Tibial nerve (tissue), 4 donors: ENCODE results near the gene TMEM92. TPM values are rescaled to one million over a fixed set of nuclear protein-coding genes. Genes with fewer than 3 reads are reported as not detected.

ENCODE experiments used
- DNase-seq, 2 donors: peaks; one replicate each; pipeline ENCODE4 v3.0.0-alpha.2; 2019; ENCODE audit warnings: low spot score in 2 of 2
- H3K27ac ChIP-seq, 4 donors: fragments of 200-600 bp; sonication (generic) in 3 of 4; one replicate each; pipeline ENCODE4 v1.5.1; 2017 to 2019; ENCODE audit warnings: mild to moderate bottlenecking in 1 of 4
- H3K27me3 ChIP-seq, 2 donors: fragments of 200-600 bp; sonication (generic) in 1 of 2; one replicate each; pipeline versions ENCODE4 v1.5.1 to v1.6.0; 2017 to 2019
- H3K36me3 ChIP-seq, 3 donors: fragments of 200-600 bp; sonication (generic); one replicate each; pipeline ENCODE4 v1.5.1; 2018 to 2019
- H3K4me1 ChIP-seq, 4 donors: fragments of 200-600 bp; sonication (generic) in 3 of 4; one replicate each; pipeline ENCODE4 v1.5.1; 2017 to 2019
- H3K4me3 ChIP-seq, 4 donors: fragments of 200-600 bp; sonication (generic) in 3 of 4; one replicate each; pipeline ENCODE4 v1.5.1; 2017 to 2019; ENCODE audit warnings: mild to moderate bottlenecking in 1 of 4, moderate library complexity in 1 of 4
- H3K9me3 ChIP-seq, 4 donors: fragments of 200-600 bp; sonication (generic) in 3 of 4; one replicate each; pipeline ENCODE4 v1.5.1; 2017 to 2019
- EP300 ChIP-seq, 2 donors: sonication (generic); formaldehyde crosslinking; IDR thresholded peaks; one replicate each; pipeline ENCODE4 v1.6.1; 2017; ENCODE audit warnings: antibody characterized with exemption in 2 of 2, mild to moderate bottlenecking in 1 of 2
- POLR2A ChIP-seq, 2 donors: fragments of 450-650 bp; IDR thresholded peaks; one replicate each; pipeline ENCODE4 v1.6.1; 2017; ENCODE audit warnings: antibody characterized with exemption in 2 of 2, mild to moderate bottlenecking in 2 of 2, moderate library complexity in 2 of 2
- WGBS, 2 donors: methylation state at CpG; one replicate each; pipeline ENCODE4 v1.1.5; 2018; 5-methylcytosine and 5-hydroxymethylcytosine counted together
- total RNA-seq, 4 donors: library from RNA; depleted of rRNA; stranded (reverse); fragments of >200 nt; gene quantifications; one replicate each; pipeline ENCODE4 v1.1.0, GENCODE V29; 2016
- TF ChIP-seq, protein P1 (sequence below), 5 experiments: fragments of 200-600 bp in 3 of 5; fragments of 450-650 bp in 2 of 5; sonication (generic) in 3 of 5; IDR thresholded peaks; one replicate each; pipeline ENCODE4 v1.5.1; 2016 to 2019; ENCODE audit warnings: antibody characterized with exemption in 5 of 5, mild to moderate bottlenecking in 3 of 5, moderate library complexity in 2 of 5

TMEM92 gene
- total RNA-seq, 4 donors from 2014 or later = 0.44 to 0.59 TPM; not detected in 2

DNA sequence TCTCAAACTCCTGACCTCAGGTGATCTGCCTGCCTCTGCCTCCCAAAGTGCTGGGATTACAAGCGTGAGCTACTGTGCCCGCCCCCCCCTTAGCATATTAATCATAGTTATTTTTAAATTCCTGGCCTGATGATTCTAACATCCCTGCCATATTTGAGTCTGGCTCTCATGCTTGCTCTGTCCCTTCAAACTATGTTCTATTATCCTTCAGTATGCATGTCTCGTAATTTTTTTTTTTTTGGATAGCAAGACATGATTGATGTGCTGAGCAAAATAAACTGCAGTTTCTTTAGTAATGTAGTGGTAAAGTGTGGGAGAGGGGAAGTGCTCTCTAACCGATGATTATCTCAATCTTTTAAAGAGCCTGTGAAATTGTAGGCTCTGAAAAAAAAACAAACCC lies 34.3 kb upstream of the TMEM92 start:
- H3K27me3 ChIP-seq = no peaks in the 10 kb centered on the region
- WGBS, 2 donors = 42 to 53% methylated on average over 4 of the region's 4 CpGs
- no peaks in the 10 kb centered on the region for H3K4me1 ChIP-seq
- DNase-seq = no peak
- no peak overlapping the region for H3K27ac ChIP-seq
- H3K36me3 ChIP-seq = no peaks in the 10 kb centered on the region
- no peak for TF ChIP-seq EP300 (IDR thresholded peaks at IDR 0.05)
- no peak for TF ChIP-seq POLR2A (IDR thresholded peaks at IDR 0.05)
- TF ChIP-seq, protein P1, sequence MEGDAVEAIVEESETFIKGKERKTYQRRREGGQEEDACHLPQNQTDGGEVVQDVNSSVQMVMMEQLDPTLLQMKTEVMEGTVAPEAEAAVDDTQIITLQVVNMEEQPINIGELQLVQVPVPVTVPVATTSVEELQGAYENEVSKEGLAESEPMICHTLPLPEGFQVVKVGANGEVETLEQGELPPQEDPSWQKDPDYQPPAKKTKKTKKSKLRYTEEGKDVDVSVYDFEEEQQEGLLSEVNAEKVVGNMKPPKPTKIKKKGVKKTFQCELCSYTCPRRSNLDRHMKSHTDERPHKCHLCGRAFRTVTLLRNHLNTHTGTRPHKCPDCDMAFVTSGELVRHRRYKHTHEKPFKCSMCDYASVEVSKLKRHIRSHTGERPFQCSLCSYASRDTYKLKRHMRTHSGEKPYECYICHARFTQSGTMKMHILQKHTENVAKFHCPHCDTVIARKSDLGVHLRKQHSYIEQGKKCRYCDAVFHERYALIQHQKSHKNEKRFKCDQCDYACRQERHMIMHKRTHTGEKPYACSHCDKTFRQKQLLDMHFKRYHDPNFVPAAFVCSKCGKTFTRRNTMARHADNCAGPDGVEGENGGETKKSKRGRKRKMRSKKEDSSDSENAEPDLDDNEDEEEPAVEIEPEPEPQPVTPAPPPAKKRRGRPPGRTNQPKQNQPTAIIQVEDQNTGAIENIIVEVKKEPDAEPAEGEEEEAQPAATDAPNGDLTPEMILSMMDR (IDR thresholded peaks at IDR 0.05) = no peak
- H3K4me3 ChIP-seq = no peak overlapping the region
- peaks cover 0 to under 1% (median 0%) of the 10 kb centered on the region in 4 donors for H3K9me3 ChIP-seq

DNA sequence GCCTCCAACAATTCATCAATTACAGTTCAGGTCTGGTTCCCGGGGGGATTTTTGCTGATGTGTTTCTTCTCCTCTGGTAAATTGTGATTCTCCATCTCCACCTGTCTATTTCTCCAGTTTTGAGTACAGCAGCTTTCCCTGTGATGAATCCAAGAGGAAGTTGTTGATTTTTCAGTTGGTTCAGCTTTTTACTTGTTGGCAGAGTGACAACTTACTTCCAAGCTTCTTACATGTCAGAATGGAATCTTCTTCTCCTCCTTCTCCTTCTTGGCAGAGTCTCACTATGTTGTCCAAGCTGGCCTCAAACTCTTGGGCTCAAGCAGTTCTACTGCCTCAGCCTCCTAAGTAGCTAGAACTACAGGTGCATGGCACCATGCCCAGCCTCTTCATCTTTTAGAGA lies 33.4 kb upstream of the TMEM92 start:
- no peaks in the 10 kb centered on the region for H3K27me3 ChIP-seq
- no peaks in the 10 kb centered on the region for H3K9me3 ChIP-seq
- H3K27ac ChIP-seq = no peak overlapping the region
- no peak overlapping the region for H3K4me3 ChIP-seq
- DNase-seq = no peak
- TF ChIP-seq, protein P1 (IDR thresholded peaks at IDR 0.05) = no peak
- no peak for TF ChIP-seq POLR2A (IDR thresholded peaks at IDR 0.05)
- TF ChIP-seq EP300 (IDR thresholded peaks at IDR 0.05) = no peak
- WGBS, 2 donors = 90 to 100% methylated on average over 1 of the region's 1 CpG
- H3K36me3 ChIP-seq = no peaks in the 10 kb centered on the region
- no peaks in the 10 kb centered on the region for H3K4me1 ChIP-seq

DNA sequence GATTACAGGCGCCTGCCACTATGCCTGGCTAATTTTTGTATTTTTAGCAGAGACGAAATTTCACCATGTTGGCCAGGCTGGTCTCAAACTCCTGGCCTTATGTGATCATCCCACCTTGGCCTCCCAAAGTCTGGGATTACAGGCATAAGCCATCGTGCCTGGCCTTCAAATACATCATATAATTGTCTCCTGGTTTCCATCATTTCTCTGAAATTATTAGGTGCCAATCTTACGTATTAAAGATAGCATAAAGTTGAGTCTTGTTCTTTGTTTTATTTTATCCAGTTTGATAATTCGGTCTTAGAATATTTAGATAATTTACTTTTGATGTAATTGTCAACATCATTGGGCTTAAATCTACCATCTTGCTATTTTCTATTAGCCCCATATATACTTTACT lies 32.8 kb upstream of the TMEM92 start:
- no peaks in the 10 kb centered on the region for H3K9me3 ChIP-seq
- H3K27me3 ChIP-seq = no peaks in the 10 kb centered on the region
- no peak overlapping the region for H3K27ac ChIP-seq
- no peaks in the 10 kb centered on the region for H3K4me1 ChIP-seq
- DNase-seq = no peak
- H3K4me3 ChIP-seq = no peak overlapping the region
- TF ChIP-seq, protein P1 (IDR thresholded peaks at IDR 0.05) = no peak
- TF ChIP-seq POLR2A (IDR thresholded peaks at IDR 0.05) = no peak
- TF ChIP-seq EP300 (IDR thresholded peaks at IDR 0.05) = no peak
- H3K36me3 ChIP-seq = no peaks in the 10 kb centered on the region
- 75 to 79% methylated on average over 5 of the region's 5 CpGs for WGBS, 2 donors

DNA sequence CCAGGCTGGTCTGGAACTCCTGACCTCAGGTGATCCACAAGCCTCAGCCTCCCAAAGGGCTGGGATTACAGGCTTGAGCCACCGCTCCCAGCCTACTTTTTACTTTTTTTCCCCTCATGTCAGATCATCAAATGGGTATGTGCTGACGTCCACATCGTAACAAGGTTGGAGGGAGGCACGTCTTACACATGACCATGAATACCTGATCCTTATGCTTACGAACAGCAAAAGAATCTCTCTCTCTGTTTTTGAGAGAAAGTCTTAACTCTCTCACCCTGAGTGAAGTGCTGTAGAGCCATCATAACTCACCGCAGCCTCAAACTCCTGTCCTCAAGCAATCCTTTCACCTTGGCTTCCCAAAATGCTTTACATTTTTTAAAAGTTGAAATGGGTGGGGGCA lies 29.5 kb upstream of the TMEM92 start:
- peaks cover 0 to 19% (median 0%) of the 10 kb centered on the region in 4 donors for H3K9me3 ChIP-seq
- H3K4me3 ChIP-seq = no peak overlapping the region
- no peak overlapping the region for H3K27ac ChIP-seq
- TF ChIP-seq EP300 (IDR thresholded peaks at IDR 0.05) (no peak), POLR2A (IDR thresholded peaks at IDR 0.05) (no peak)
- TF ChIP-seq, protein P1 (IDR thresholded peaks at IDR 0.05) = no peak
- H3K36me3 ChIP-seq = no peaks in the 10 kb centered on the region
- no peaks in the 10 kb centered on the region for H3K4me1 ChIP-seq
- 84 to 85% methylated on average over 6 of the region's 6 CpGs for WGBS, 2 donors
- no peak for DNase-seq
- H3K27me3 ChIP-seq = no peaks in the 10 kb centered on the region

DNA sequence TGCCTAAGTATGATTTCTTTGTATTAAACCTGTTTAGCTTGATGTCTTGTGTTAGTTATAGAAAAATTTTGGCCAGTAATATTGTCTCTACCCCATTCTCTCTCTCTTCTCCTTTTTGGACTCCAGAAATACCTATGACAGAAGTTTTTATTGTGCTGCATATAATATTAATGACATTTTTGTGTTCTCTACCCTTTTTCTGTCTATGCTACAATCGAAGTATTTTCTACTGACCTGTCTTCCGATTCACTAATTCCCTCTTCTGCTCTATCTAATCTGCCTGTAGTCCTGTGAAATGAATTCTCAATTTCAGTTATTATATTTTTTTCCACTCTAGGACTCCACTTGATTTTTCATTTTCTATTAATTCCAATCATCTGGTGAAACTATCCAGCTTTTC lies 26.0 kb upstream of the TMEM92 start:
- 76 to 96% methylated on average over 2 of the region's 2 CpGs for WGBS, 2 donors

More for the DNA sequence above, 26.0 kb upstream of the TMEM92 start:
- no peak overlapping the region for H3K27ac ChIP-seq
- H3K27me3 ChIP-seq = no peaks in the 10 kb centered on the region
- peaks cover 0 to 19% (median 0%) of the 10 kb centered on the region in 4 donors for H3K9me3 ChIP-seq
- no peaks in the 10 kb centered on the region for H3K4me1 ChIP-seq
- no peak for DNase-seq
- no peak overlapping the region for H3K4me3 ChIP-seq
- no peaks in the 10 kb centered on the region for H3K36me3 ChIP-seq
- TF ChIP-seq EP300 (IDR thresholded peaks at IDR 0.05) (no peak), POLR2A (IDR thresholded peaks at IDR 0.05) (no peak)
- TF ChIP-seq, protein P1 (IDR thresholded peaks at IDR 0.05) = no peak
